ENCODE measurements around the gene STXBP5L.

DNA sequence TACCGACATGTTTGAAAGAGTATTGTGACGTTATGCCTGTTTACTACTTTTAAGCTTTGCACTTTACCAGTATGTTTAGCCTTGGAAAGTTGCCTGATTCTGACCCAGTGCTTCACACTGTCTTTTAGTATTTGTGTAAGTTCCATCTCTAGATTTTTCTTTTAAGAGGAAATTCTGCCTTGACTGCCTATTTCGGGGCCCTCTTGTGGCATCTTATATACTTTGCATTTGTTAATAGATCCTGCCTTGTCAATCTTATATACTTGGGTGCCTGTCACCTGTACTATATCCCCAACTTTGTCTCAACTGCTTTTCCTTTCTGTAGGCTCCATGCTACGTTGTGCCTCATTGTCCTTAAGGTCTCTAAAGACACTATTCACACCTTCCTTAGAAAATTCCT, 244.6 kb downstream of the STXBP5L start:
- TF ChIP-seq HDGF (IDR thresholded peaks at IDR 0.05; ENCODE audit: borderline replicate concordance) (no peak), NFRKB (IDR thresholded peaks at IDR 0.05) (no peak)

All from HEK293T (cell line).